Measurements from ENCODE around the gene SPATC1L. TPM values are rescaled to one million over a fixed set of nuclear protein-coding genes. Genes with fewer than 3 reads are reported as not detected.

SPATC1L gene
- total and polyA plus RNA-seq, 2 donors from 2014 or later = 3.7 to 8.7 TPM

DNA sequence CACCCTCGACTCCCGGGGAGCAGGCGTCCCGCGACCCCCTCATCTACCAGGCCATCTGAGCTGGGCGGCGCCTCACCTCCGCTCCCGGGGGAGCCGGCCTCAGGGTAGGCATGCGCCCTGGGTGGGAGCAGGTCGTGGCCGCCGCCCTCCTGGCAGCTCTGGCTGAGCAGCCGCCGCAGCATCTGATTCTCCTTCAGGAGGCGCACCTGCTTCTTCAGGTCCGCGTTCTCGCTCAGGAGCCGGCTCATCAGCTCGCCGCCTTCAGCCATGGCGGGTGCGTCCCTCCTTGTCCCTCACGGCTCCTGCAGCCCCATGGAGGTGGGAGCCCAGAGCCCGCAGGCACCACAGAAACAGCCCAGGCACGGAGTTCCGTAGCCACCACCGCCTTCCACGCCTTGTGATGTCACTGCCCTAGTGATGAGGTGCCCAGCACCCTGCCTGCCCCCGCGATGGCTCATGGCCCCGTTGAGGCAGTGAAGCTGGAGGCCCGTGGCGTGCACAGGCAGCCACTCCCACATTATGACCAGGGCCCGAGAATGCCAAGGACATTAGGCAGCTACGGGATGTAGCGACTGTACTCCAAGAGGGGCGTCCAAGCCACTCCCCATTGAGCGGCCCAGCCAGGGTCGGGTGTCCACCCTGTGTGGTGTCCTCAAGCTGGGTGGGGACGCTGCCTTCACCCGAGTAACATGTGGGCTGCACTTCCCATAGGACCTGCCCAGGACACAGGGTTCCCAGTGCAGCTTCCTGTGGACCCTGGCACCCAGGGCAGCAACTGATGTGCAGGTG, 1.5 kb downstream of the SPATC1L start:
- intact Hi-C loops (cut with DNase I) = no loop called here
- DNase-seq (peak in 2 of 5 donors; percentile 81 to 85), FAIRE-seq (no peak)
- H3K27ac ChIP-seq (ENCODE audit: low read depth in 2 of 2, low read length in 2 of 2) = no peak overlapping the region
- no peaks in the 10 kb centered on the region for H3K36me3 ChIP-seq (ENCODE audit: control insufficient read depth in 2 of 3, insufficient read depth in 3 of 3, low read length in 3 of 3)
- TF ChIP-seq, protein P1, sequence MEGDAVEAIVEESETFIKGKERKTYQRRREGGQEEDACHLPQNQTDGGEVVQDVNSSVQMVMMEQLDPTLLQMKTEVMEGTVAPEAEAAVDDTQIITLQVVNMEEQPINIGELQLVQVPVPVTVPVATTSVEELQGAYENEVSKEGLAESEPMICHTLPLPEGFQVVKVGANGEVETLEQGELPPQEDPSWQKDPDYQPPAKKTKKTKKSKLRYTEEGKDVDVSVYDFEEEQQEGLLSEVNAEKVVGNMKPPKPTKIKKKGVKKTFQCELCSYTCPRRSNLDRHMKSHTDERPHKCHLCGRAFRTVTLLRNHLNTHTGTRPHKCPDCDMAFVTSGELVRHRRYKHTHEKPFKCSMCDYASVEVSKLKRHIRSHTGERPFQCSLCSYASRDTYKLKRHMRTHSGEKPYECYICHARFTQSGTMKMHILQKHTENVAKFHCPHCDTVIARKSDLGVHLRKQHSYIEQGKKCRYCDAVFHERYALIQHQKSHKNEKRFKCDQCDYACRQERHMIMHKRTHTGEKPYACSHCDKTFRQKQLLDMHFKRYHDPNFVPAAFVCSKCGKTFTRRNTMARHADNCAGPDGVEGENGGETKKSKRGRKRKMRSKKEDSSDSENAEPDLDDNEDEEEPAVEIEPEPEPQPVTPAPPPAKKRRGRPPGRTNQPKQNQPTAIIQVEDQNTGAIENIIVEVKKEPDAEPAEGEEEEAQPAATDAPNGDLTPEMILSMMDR (IDR thresholded peaks at IDR 0.05; ENCODE audit: borderline replicate concordance, extremely low read depth, insufficient read depth) = no peak
- H3K4me1 ChIP-seq (ENCODE audit: control insufficient read depth in 2 of 3, insufficient read depth in 2 of 3, low read depth in 1 of 3, low read length in 3 of 3) = no peaks in the 10 kb centered on the region
- H3K9me3 ChIP-seq (ENCODE audit: control insufficient read depth in 2 of 3, insufficient read depth in 1 of 3, low read length in 3 of 3) = no peaks in the 10 kb centered on the region
- no peak overlapping the region for H3K9ac ChIP-seq (ENCODE audit: low read length in 3 of 3)
- H3K4me3 ChIP-seq (ENCODE audit: low read length in 3 of 3) = no peak overlapping the region
- no peaks in the 10 kb centered on the region for H3K27me3 ChIP-seq (ENCODE audit: control insufficient read depth, insufficient read depth, low read length)

DNA sequence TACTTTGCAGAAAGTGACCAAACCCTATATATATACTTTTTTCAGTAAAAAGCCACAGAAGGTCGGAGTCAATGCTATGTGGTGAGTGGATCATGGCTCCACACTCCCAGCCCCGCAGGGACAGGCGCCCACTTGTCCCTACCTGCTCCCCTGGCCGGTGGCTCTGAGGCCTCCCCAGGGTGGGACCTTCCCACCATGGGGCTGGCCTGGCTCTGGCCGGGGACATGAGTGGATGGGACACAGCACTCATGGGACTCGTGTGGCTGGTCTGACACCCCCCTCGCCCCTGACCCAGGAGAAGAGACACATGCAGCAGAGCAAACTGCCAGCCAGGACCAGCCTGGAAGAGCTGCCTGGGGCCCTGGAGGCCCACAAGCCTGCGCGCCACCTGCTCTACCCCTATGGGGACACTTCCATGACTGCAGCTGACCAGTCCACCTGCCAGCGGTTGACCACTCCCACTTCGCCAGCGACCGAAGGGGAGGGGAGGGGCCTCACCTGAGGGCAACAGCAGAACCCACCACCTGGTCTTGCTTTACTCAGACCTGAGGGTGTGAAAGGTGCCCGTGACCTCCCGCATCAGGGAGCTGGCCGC, 2.2 kb downstream of the SPATC1L start:
- Histone ChIP-seq H3K27me3 (ENCODE audit: control insufficient read depth, insufficient read depth, low read length) (no peaks in the 10 kb centered on the region), H3K36me3 (ENCODE audit: control insufficient read depth in 2 of 3, insufficient read depth in 3 of 3, low read length in 3 of 3) (no peaks in the 10 kb centered on the region), H3K4me3 (ENCODE audit: low read length in 3 of 3) (no peak overlapping the region), H3K9me3 (ENCODE audit: control insufficient read depth in 2 of 3, insufficient read depth in 1 of 3, low read length in 3 of 3) (no peaks in the 10 kb centered on the region), H3K27ac (ENCODE audit: low read depth in 2 of 2, low read length in 2 of 2) (no peak overlapping the region), H3K9ac (ENCODE audit: low read length in 3 of 3) (no peak overlapping the region), H3K4me1 (ENCODE audit: control insufficient read depth in 2 of 3, insufficient read depth in 2 of 3, low read depth in 1 of 3, low read length in 3 of 3) (no peaks in the 10 kb centered on the region)
- FAIRE-seq (no peak), DNase-seq (peak in 2 of 5 donors; percentile 70 to 74)
- intact Hi-C loops (cut with DNase I) = no loop called here
- TF ChIP-seq, protein P1 (IDR thresholded peaks at IDR 0.05; ENCODE audit: borderline replicate concordance, extremely low read depth, insufficient read depth) = no peak

DNA sequence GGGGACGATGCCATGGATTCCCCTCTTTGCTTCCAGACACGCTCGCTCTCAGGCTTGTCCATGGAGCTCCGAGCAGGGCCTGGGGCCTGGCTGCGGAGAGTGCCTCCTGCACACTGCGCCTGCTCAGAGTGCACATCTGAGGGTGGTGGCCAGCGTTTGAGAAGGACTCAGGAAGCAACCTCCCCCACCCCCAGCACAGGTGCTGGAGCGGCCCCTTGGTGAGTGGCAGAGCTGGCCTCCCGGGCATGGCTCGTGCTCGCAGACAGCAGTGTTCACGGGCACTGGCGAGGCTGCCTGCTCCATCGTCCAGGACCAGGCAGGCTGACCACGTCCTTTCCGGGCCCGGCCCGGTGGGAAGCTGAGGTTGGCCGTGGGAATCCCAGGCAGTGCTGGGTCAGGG, 2.8 kb downstream of the SPATC1L start:
- Histone ChIP-seq H3K4me3 (ENCODE audit: low read length in 3 of 3) (no peak overlapping the region), H3K36me3 (ENCODE audit: control insufficient read depth in 2 of 3, insufficient read depth in 3 of 3, low read length in 3 of 3) (no peaks in the 10 kb centered on the region), H3K27ac (ENCODE audit: low read depth in 2 of 2, low read length in 2 of 2) (no peak overlapping the region), H3K4me1 (ENCODE audit: control insufficient read depth in 2 of 3, insufficient read depth in 2 of 3, low read depth in 1 of 3, low read length in 3 of 3) (no peaks in the 10 kb centered on the region), H3K27me3 (ENCODE audit: control insufficient read depth, insufficient read depth, low read length) (no peaks in the 10 kb centered on the region), H3K9ac (ENCODE audit: low read length in 3 of 3) (no peak overlapping the region), H3K9me3 (ENCODE audit: control insufficient read depth in 2 of 3, insufficient read depth in 1 of 3, low read length in 3 of 3) (no peaks in the 10 kb centered on the region)
- FAIRE-seq (no peak), DNase-seq (peak in 1 of 5 donors; percentile 71)
- TF ChIP-seq, protein P1 (IDR thresholded peaks at IDR 0.05; ENCODE audit: borderline replicate concordance, extremely low read depth, insufficient read depth) = no peak
- intact Hi-C loops (cut with DNase I) = no loop called here
